Thyroid gland (tissue), 4 donors: Measurements from ENCODE around the gene MTIF3. TPM values are rescaled to one million over a fixed set of nuclear protein-coding genes. Genes with fewer than 3 reads are reported as not detected.

Source experiments
- DNase-seq, 2 donors: peaks; one replicate each; pipeline ENCODE4 v3.0.0-alpha.2; 2019
- H3K27ac ChIP-seq, 3 donors: fragments of 200-600 bp; sonication (generic); 1 replicate in 2 of 3; 2 replicates in 1 of 3; pipeline ENCODE4 v1.5.1; 2016 to 2019; ENCODE audit warnings: mild to moderate bottlenecking in 1 of 3, moderate library complexity in 1 of 3
- H3K27me3 ChIP-seq: fragments of 200-600 bp; sonication (generic); one replicate; pipeline ENCODE4 v1.5.1; 2019
- H3K36me3 ChIP-seq, 2 donors: fragments of 200-600 bp; sonication (generic); one replicate each; pipeline ENCODE4 v1.5.1; 2016 to 2019
- H3K4me1 ChIP-seq, 2 donors: fragments of 200-600 bp; sonication (generic); one replicate each; pipeline ENCODE4 v1.5.1; 2017 to 2019
- H3K4me3 ChIP-seq, 3 donors: fragments of 200-600 bp; sonication (generic); replicated peaks in 1 of 3; 1 replicate in 2 of 3; 2 replicates in 1 of 3; pipeline ENCODE4 v1.5.1; 2016; ENCODE audit warnings: mild to moderate bottlenecking in 1 of 3
- H3K9me3 ChIP-seq: fragments of 200-600 bp; sonication (generic); one replicate; pipeline ENCODE4 v1.5.1; 2017
- CTCF ChIP-seq, 6 experiments: fragments of 200-600 bp in 3 of 6; fragments of 450-650 bp in 3 of 6; sonication (generic) in 3 of 6; IDR thresholded peaks; one replicate each; pipeline ENCODE4 v1.5.1; 2016 to 2019; ENCODE audit warnings: antibody characterized with exemption in 6 of 6, mild to moderate bottlenecking in 2 of 6, inconsistent platforms in 1 of 6, moderate library complexity in 1 of 6
- POLR2A ChIP-seq, 2 donors: fragments of 450-650 bp; IDR thresholded peaks; one replicate each; pipeline ENCODE4 v1.6.1; 2017; ENCODE audit warnings: antibody characterized with exemption in 2 of 2, mild to moderate bottlenecking in 2 of 2, moderate library complexity in 1 of 2
- WGBS, 2 donors: methylation state at CpG; one replicate each; pipeline ENCODE4 v1.1.5; 2017; 5-methylcytosine and 5-hydroxymethylcytosine counted together
- intact Hi-C: fragments of 100-400 bp; cut with DNase I; formaldehyde crosslinking; loops from one replicate; pipeline ENCODE4 v1.15.1; 2023
- total RNA-seq, 4 donors: library from RNA; depleted of rRNA; stranded (reverse); fragments of >200 nt; gene quantifications; one replicate each; pipeline ENCODE4 v1.2.3, GENCODE V29; 2016

MTIF3 gene
- total RNA-seq, 4 donors from 2014 or later, result 36.4 to 68.2 (median 54.8) TPM

GRCh38 chr13:27472441-27472840, 22.1 kb upstream of the MTIF3 start:
- H3K4me3 ChIP-seq, result no peak overlapping the region
- no peaks in the 10 kb centered on the region for H3K36me3 ChIP-seq
- DNase-seq, result no peak
- H3K27ac ChIP-seq, result no peak overlapping the region
- intact Hi-C loops, result no loop called here
- 93% methylated on average over 2 of the region's 2 CpGs for WGBS, 2 donors
- H3K9me3 ChIP-seq, result no peaks in the 10 kb centered on the region
- no peaks in the 10 kb centered on the region for H3K4me1 ChIP-seq
- H3K27me3 ChIP-seq, result no peaks in the 10 kb centered on the region
- TF ChIP-seq CTCF (IDR thresholded peaks at IDR 0.05) (no peak), POLR2A (IDR thresholded peaks at IDR 0.05) (no peak)

- TF ChIP-seq CTCF (IDR thresholded peaks at IDR 0.05) (no peak), POLR2A (IDR thresholded peaks at IDR 0.05) (no peak)
- peaks cover 0 to 4% of the 10 kb centered on the region in 2 donors for H3K4me1 ChIP-seq
- no peaks in the 10 kb centered on the region for H3K36me3 ChIP-seq
- DNase-seq, result no peak
- no peak overlapping the region for H3K4me3 ChIP-seq
- no peak overlapping the region for H3K27ac ChIP-seq
- intact Hi-C loops, result no loop called here
- H3K27me3 ChIP-seq, result no peaks in the 10 kb centered on the region
- WGBS, 2 donors, result 76 to 77% methylated on average over 5 of the region's 5 CpGs
- no peaks in the 10 kb centered on the region for H3K9me3 ChIP-seq
Observed at GRCh38 chr13:27470075-27470820, 19.9 kb upstream of the MTIF3 start.

- no peak overlapping the region for H3K4me3 ChIP-seq
- H3K27ac ChIP-seq, result no peak overlapping the region
- no peaks in the 10 kb centered on the region for H3K27me3 ChIP-seq
- H3K36me3 ChIP-seq, result no peaks in the 10 kb centered on the region
- intact Hi-C loops, result no loop called here
- no peaks in the 10 kb centered on the region for H3K9me3 ChIP-seq
- no peak for DNase-seq
- no peak for TF ChIP-seq POLR2A (IDR thresholded peaks at IDR 0.05)
- TF ChIP-seq CTCF (IDR thresholded peaks at IDR 0.05), result no peak
- WGBS, 2 donors, result 29 to 30% methylated on average over 3 of the region's 3 CpGs
- H3K4me1 ChIP-seq, result peaks cover 0 to 4% of the 10 kb centered on the region in 2 donors
Observed at GRCh38 chr13:27466513-27466912, 16.1 kb upstream of the MTIF3 start.

- DNase-seq, result no peak
- 48 to 60% methylated on average over 5 of the region's 5 CpGs for WGBS, 2 donors
- Histone ChIP-seq H3K4me3 (no peak overlapping the region), H3K9me3 (no peaks in the 10 kb centered on the region), H3K4me1 (peaks cover 0 to 4% of the 10 kb centered on the region in 2 donors), H3K27me3 (no peaks in the 10 kb centered on the region), H3K27ac (no peak overlapping the region), H3K36me3 (no peaks in the 10 kb centered on the region)
- intact Hi-C loops, result no loop called here
- TF ChIP-seq POLR2A (IDR thresholded peaks at IDR 0.05), result no peak
- no peak for TF ChIP-seq CTCF (IDR thresholded peaks at IDR 0.05)
Observed at GRCh38 chr13:27465611-27466010, 15.2 kb upstream of the MTIF3 start.

GRCh38 chr13:27463500-27463899, 13.1 kb upstream of the MTIF3 start:
- 71 to 82% methylated on average over 6 of the region's 6 CpGs for whole genome bisulfite sequencing, 2 donors
- TF ChIP-seq POLR2A (IDR thresholded peaks at IDR 0.05) (no peak), CTCF (IDR thresholded peaks at IDR 0.05) (no peak)
- Histone ChIP-seq H3K4me1 (peaks cover 0 to 4% of the 10 kb centered on the region in 2 donors), H3K27me3 (no peaks in the 10 kb centered on the region), H3K36me3 (no peaks in the 10 kb centered on the region), H3K27ac (no peak overlapping the region), H3K9me3 (no peaks in the 10 kb centered on the region), H3K4me3 (no peak overlapping the region)
- intact Hi-C loops, result no loop called here
- no peak for DNase-seq
